ENCODE measurements around the gene PLA2G2F. TPM values are rescaled to one million over a fixed set of nuclear protein-coding genes. Genes with fewer than 3 reads are reported as not detected.

Gene PLA2G2F
- total RNA-seq, 2 experiments from 2014 or later: not detected

GRCh38 chr1:20191266-20191825 is 52.2 kb downstream of the PLA2G2F start:
- Histone ChIP-seq H3K4me3 (ENCODE audit: low read length) (no peak overlapping the region), H3K36me3 (ENCODE audit: insufficient read depth, low read length) (no peaks in the 10 kb centered on the region), H3K9me3 (ENCODE audit: control insufficient read depth in 1 of 2, insufficient read depth in 1 of 2, low read length in 2 of 2) (no peaks in the 10 kb centered on the region), H3K4me1 (ENCODE audit: insufficient read depth, low read length) (peaks cover 27% of the 10 kb centered on the region), H3K27ac (ENCODE audit: low read depth in 1 of 2, low read length in 2 of 2) (no peak overlapping the region), H3K27me3 (ENCODE audit: control insufficient read depth in 1 of 2, insufficient read depth in 2 of 2, low read length in 2 of 2) (peaks cover 0 to 2% of the 10 kb centered on the region in 2 experiments)
- ChIA-PET POLR2A (no interaction called here), CTCF (interaction anchor here (1.2 kb wide), 1 partner anchor 15 kb away, joined by 3 read pairs; no protein-coding TSS in a partner anchor)
- Mint-ChIP-seq H3K27ac (no peak overlapping the region), H3K36me3 (ENCODE audit: low read depth) (no peaks in the 10 kb centered on the region), H3K4me1 (ENCODE audit: low read depth) (peaks cover 24% of the 10 kb centered on the region), H3K9me3 (no peaks in the 10 kb centered on the region), H3K27me3 (peaks cover 5% of the 10 kb centered on the region), H3K4me3 (no peak overlapping the region)
- no peak for TF ChIP-seq CTCF (IDR thresholded peaks at IDR 0.05)
- DNase-seq (no peak), ATAC-seq (ENCODE audit: poor library complexity) (no peak)
- intact Hi-C loops (cut with DNase I, micrococcal nuclease): loop anchor here in 1 of 2 experiments (10.0 kb wide), 1 partner anchor 217 kb away; the partner anchor contains the start of gene PLA2G2A

- ChIA-PET POLR2A (no interaction called here), CTCF (no interaction called here)
- TF ChIP-seq CTCF (IDR thresholded peaks at IDR 0.05): no peak
- no peak overlapping the region for H3K27ac ChIP-seq (ENCODE audit: low read depth in 1 of 2, low read length in 2 of 2)
- H3K4me3 ChIP-seq (ENCODE audit: low read length): no peak overlapping the region
- H3K4me1 ChIP-seq (ENCODE audit: insufficient read depth, low read length): peaks cover 17% of the 10 kb centered on the region
- no peak for DNase-seq
- Mint-ChIP-seq H3K27ac (no peak overlapping the region), H3K4me3 (no peak overlapping the region), H3K4me1 (ENCODE audit: low read depth) (peaks cover 14% of the 10 kb centered on the region), H3K27me3 (peaks cover 5% of the 10 kb centered on the region), H3K36me3 (ENCODE audit: low read depth) (no peaks in the 10 kb centered on the region), H3K9me3 (no peaks in the 10 kb centered on the region)
- peaks cover 0 to 2% of the 10 kb centered on the region in 2 experiments for H3K27me3 ChIP-seq (ENCODE audit: control insufficient read depth in 1 of 2, insufficient read depth in 2 of 2, low read length in 2 of 2)
- intact Hi-C loops (cut with DNase I, micrococcal nuclease): loop anchor here in 1 of 2 experiments (10.0 kb wide), 1 partner anchor 218 kb away; the partner anchor contains the start of gene PLA2G2A
- H3K36me3 ChIP-seq (ENCODE audit: insufficient read depth, low read length): no peaks in the 10 kb centered on the region
- ATAC-seq (ENCODE audit: poor library complexity): no peak
- H3K9me3 ChIP-seq (ENCODE audit: control insufficient read depth in 1 of 2, insufficient read depth in 1 of 2, low read length in 2 of 2): no peaks in the 10 kb centered on the region
Observed at GRCh38 chr1:20192364-20192763, 53.2 kb downstream of the PLA2G2F start.

GRCh38 chr1:20192871-20193411 is 53.8 kb downstream of the PLA2G2F start:
- Histone ChIP-seq H3K27me3 (ENCODE audit: control insufficient read depth in 1 of 2, insufficient read depth in 2 of 2, low read length in 2 of 2) (peaks cover 0 to 2% of the 10 kb centered on the region in 2 experiments), H3K4me3 (ENCODE audit: low read length) (no peak overlapping the region), H3K4me1 (ENCODE audit: insufficient read depth, low read length) (peaks cover 12% of the 10 kb centered on the region), H3K36me3 (ENCODE audit: insufficient read depth, low read length) (no peaks in the 10 kb centered on the region), H3K9me3 (ENCODE audit: control insufficient read depth in 1 of 2, insufficient read depth in 1 of 2, low read length in 2 of 2) (no peaks in the 10 kb centered on the region), H3K27ac (ENCODE audit: low read depth in 1 of 2, low read length in 2 of 2) (no peak overlapping the region)
- CTCF ChIA-PET: interaction anchor here (0.9 to 1.0 kb wide), 2 partner anchors 13 to 41 kb away, joined by 3 read pairs; no protein-coding TSS in a partner anchor
- DNase-seq: no peak
- Mint-ChIP-seq H3K4me1 (ENCODE audit: low read depth) (peaks cover 8% of the 10 kb centered on the region), H3K4me3 (no peak overlapping the region), H3K9me3 (no peaks in the 10 kb centered on the region), H3K27me3 (peaks cover 5% of the 10 kb centered on the region), H3K36me3 (ENCODE audit: low read depth) (no peaks in the 10 kb centered on the region), H3K27ac (no peak overlapping the region)
- intact Hi-C loops (cut with DNase I, micrococcal nuclease): loop anchor here in 1 of 2 experiments (10.0 kb wide), 1 partner anchor 218 kb away; the partner anchor contains the start of gene PLA2G2A
- TF ChIP-seq CTCF (IDR thresholded peaks at IDR 0.05): no peak
- POLR2A ChIA-PET: no interaction called here
- no peak for ATAC-seq (ENCODE audit: poor library complexity)

Measured in CD4-positive, alpha-beta T cell (primary cell).